Measurements from ENCODE around the gene SYCP2L.
"Not testable (repeated sequence)": the region's sequence is repeated elsewhere in the genome, so short reads cannot be mapped to it uniquely, and the experiment has no call there.

The SYCP2L gene

DNA sequence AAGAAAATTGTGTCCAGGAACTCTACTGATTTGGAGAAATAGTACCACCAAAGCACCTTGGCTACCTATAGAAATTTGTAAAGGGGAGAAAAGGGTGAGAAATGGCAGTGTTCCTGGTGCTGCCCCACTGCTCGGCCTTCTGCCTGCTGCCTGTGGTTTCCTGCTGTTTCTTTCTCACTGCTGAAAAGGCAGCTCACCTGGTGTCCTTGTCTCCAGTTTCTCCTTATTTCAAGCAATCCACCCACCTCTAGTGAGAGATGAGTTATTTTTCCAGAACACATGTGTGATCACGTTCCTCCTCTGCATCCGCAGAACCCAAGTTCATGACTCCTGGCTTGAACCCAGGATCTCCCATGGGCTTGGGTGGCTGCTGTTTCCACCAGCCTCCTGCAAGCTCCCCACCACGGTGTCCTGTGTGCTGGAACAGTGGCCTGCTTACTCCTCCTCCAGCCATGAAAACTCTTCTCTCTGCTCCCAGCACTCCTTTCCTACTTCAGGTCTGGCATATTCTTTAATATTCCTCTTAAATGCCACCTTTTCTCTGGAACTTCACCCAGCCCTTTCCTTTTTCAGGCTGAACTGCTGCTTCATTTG, 108.4 kb downstream of the SYCP2L start:
- DNase-seq (ENCODE audit: low read depth, low spot score), result no peak
- H3K27ac ChIP-seq, result no peak overlapping the region

DNA sequence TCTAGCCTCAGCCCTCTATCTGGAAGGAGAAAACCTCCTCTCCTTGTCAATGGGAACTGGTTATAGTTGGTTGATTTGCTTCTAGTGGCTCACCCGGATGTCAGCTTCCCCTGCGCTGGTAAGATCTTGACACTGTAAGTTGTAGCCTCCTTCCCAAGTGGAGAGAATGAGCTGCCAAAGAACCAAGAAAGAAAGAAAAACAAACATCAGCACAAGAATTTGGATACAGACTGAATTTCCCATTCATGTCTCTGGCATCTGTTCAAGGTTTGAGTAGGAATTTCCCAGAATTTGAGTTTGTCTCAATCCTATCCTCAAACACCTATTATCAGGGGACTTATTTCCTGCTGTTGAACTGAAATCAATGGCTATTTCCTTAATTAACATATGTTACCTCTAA, 113.1 kb downstream of the SYCP2L start:
- DNase-seq (ENCODE audit: low read depth, low spot score), result no peak

DNA sequence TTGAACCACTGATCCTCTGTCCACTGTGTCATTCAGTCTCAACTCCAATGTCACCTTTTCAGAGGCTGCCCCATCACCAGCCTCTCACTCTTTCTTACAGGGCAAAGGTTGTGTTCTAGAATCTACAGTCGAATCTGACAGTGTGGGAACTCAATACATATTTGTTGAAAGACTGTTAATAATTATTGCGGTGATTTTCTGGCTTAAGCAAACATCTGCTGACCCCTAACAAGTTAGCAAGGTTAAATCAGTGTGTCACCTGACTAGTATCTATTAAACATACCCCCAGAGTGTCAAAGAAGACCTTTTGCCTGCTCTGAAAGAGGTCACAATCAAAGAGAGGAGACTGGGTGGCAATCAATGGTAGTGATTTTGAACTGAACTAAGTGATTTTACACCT, 115.3 kb downstream of the SYCP2L start:
- no peak overlapping the region for H3K27ac ChIP-seq
- DNase-seq (ENCODE audit: low read depth, low spot score), result no peak

More for the DNA sequence above, 113.1 kb downstream of the SYCP2L start:
- no peak overlapping the region for H3K27ac ChIP-seq

DNA sequence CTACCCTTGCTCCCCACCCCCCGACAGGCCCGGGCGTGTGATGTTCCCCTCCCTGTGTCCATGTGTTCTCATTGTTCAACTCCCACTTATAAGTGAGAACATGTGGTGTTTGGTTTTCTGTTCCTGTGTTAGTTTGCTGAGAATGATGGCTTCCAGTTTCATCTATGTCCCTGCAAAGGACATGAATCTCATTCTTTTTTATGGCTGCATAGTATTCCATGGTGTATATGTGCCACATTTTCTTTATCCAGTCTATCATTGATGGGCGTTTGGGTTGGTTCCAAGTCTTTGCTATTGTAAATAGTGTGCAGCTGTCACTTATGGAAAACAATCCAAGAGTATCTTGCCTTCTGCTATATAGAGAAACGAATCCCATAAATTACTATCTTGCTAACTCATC, 116.4 kb downstream of the SYCP2L start:
- not testable (repeated sequence) for DNase-seq (ENCODE audit: low read depth, low spot score); H3K27ac ChIP-seq

DNA sequence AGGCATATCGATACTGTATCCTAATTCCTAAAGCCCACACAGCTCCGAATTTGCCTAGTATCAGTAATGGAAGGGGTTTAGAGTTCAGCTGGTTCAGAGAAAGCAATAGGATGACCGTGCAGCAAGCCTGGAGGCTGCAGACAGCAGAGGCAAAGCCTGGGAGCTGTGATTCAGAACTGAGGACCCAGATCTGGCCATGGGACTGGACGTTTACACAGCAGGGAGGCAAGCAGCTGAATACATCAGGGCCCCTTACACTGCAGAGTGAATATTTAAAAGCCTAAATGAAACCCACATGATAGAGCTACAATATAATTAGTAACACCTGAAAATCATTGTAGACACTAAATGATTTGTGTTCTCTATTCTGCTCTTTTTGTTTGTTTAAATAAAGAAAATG, 119.2 kb downstream of the SYCP2L start:
- no peak overlapping the region for H3K27ac ChIP-seq
- DNase-seq (ENCODE audit: low read depth, low spot score), result no peak

DNA sequence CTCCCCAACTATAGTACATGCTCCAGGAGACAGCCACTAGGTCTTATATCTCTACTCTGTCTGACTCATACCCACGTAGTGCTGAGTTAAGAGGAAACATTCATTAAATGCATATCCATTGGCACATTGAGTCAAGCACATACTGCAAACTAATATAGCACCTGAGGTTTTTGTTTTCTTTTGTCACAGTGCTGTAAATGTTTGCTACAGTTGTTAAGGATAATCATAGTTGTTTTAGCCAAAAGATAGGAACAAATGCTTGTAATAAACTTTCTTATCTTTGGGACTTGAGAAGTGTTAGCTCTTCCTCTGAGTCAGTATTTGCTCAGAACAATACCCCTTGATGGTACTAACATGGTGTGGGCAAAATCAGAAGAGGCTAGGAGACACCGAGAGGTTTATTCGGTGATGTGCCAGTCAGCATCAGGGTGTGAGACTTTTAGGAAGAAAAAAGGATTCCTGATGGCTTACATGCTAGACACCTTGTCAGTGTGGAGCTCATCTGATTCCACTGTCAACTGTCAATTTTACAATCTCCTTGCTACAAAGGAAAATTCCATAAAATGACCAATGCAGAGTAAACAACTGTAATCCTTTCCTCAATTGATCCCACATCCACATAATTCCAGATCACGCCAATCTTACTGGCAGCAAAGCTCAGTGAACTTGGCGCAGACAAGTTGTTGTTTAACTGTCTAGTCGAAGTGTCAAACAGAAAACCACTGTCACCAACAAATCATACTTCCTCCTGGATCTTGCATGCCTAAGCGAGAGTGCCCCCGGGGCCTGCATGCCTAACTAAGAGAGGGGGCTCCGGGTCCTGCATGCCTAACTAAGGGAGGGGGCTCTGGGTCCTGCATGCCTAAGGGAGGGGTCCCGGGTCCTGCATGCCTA, 121.1 kb downstream of the SYCP2L start:
- DNase-seq (ENCODE audit: low read depth, low spot score), result peak; percentile 24
- no peak overlapping the region for H3K27ac ChIP-seq

DNA sequence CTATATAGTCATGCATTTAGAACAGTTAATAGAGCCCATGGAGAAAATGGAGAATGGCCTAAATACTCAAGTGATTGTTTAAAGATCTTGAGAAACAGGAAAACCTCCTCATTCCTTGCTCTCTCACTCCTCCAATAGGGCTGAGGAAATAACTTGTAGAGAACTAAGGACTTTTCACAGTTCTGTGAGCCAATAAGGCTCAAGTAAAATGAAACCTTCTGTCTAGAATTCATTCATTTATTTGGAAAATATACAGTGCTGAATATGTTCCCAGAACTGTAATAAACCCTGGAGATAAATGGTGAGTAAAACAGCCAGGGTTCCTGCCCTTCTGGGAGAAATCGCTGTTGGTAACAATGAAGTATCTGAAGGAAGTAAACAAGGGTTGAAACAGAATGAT, 122.0 kb downstream of the SYCP2L start:
- no peak for DNase-seq (ENCODE audit: low read depth, low spot score)
- no peak overlapping the region for H3K27ac ChIP-seq

DNA sequence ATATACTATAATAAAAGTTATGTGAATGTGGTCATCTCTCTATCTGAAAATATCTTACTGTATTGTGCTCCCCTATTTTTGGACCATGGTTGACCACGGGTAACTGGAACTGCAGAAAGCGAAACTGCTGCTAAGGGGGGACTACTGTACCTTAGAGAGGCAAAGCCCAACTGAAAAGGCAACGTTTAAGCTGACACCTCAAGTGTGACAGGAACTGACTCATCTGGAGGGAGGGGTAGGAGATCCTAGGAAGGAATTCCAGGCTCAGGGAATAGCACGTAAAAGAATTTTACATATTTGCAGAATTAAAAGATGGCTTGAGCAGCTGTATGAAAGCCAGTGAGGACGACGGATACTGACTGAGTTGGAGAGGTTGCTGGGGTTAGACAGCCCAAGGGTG, 122.5 kb downstream of the SYCP2L start:
- H3K27ac ChIP-seq, result no peak overlapping the region
- DNase-seq (ENCODE audit: low read depth, low spot score), result no peak

DNA sequence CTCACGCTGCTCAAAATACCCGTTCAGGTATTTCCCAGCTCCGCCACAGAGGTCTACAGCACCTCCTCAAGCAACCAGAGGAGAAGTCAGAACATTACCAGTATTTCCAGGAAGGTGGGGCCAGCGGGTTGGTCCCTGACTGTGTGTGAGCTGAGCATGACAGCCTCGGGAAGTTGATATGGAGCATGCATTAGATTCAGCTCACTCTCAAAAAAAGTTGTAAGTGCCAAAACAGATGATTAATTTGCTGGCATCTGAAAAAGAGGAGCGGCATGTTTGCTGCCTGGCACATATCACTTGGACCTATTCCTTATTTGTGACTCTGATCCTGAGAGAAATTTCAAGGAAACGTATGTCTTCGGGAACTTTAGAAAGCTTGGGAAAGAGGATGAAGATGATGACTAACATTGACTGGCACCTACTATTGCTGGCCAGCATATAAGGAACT, 125.0 kb downstream of the SYCP2L start:
- no peak for DNase-seq (ENCODE audit: low read depth, low spot score)
- no peak overlapping the region for H3K27ac ChIP-seq

DNA sequence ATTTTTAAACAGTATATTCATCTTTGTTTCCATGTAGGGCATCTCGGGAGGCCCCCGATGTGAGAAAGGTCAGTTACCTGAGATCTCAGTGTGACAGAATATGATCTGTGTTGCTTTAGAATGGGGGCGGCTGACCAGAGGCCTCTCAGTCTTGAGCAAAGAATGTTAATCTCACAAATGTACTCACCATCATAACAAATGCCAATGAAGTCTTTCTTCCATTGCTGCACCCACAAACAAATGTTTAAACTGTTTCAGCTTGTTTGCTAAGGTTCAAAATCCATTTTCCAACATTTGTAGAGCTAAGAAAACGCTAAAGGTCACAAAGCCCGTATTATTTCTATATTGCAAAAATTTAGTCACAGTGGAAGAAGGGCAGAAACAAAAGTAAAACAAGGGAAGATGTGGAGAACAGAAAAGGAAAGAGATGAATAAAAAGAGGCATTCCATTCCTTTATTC, 125.5 kb downstream of the SYCP2L start:
- DNase-seq (ENCODE audit: low read depth, low spot score), result no peak
- H3K27ac ChIP-seq, result no peak overlapping the region

DNA sequence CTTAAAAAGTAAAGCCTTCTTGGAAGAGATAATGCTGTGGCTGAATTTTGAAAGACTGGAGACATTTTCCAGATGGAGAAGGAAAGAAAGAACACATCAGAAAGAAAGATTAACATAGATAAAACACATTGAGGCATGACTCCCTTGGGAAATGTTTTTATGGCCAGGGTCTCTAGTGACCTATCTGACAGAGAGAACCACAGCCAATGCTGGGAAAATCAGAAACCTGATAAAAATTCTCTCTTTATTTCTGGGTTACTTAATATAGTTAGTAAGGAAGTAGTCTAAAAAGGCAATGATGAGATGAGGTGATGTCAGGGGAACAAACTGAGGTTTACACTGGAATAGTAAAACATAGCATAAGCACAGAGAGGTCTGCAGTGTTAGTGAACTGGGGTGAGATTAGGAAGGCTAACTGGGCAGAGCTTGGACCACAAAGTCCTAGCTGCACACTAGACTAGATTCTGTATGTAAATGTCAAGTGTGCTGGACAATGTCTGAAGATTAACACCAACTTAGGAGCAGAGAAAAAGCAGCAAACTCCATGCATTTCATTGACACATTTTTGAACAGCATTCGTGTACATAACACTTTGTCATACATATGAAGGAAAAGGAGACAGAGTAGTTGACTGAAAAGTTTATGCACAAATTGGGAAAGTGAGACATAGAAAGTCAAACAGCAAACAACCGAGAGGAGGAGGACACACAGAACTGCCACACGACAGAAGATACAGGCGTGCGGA, 126.3 kb downstream of the SYCP2L start:
- DNase-seq (ENCODE audit: low read depth, low spot score), result no peak

DNA sequence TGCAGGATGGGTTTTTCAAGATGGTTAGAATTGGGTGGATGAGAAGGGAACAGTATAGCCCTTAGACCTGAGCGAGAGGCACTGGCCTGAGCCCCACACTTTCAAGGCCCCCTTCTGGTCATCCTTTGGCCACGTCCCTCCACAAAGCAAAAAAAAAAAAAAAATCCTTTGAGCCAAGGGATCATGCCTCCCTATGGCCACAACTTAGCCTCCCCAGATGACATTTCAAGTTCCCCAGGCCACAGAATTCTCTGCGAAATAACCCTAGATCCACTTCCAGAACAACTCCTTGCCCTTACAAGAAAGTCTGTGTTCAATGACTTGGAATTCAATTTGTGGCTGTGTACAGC, 126.8 kb downstream of the SYCP2L start:
- no peak overlapping the region for H3K27ac ChIP-seq
- DNase-seq (ENCODE audit: low read depth, low spot score), result no peak

More for the DNA sequence above, 126.3 kb downstream of the SYCP2L start:
- H3K27ac ChIP-seq, result no peak overlapping the region

DNA sequence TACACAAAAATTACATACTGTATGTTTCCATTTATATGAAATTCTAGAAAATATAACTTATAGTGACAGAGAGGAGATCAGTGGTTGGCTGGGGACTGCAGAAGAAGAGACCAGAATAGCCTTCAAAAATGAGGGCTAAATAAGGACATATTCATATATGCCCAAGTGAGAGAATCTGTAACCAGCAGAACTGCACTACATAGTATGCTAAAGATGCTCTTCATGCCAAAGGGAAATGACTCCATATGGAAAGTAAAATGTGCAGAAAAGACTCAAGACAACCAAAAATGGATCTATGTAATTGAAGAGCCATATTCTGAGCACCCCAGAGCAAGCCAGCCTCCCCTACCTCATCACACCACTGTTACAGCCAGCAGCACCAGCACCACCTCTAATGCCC, 128.2 kb downstream of the SYCP2L start:
- H3K27ac ChIP-seq, result no peak overlapping the region
- no peak for DNase-seq (ENCODE audit: low read depth, low spot score)

DNA sequence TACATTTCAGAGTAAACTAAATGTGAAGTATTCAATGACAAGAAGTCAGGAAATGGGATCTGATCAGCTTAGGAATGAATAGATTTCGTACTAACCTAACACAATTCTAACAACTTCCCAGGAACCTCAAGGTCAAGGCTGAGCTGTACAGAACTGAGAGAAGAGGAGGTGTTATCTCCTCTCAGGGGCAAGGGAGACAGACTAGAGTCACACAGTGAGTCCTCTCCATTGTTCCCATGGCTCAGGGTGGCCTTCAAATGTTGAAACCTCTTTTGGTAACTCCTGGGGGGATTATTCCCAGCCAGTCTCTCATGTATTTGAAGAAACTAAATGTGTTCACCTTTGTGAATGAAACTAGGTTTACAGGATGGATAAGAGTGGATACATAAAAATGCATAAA, 129.6 kb downstream of the SYCP2L start:
- no peak for DNase-seq (ENCODE audit: low read depth, low spot score)
- H3K27ac ChIP-seq, result no peak overlapping the region

DNA sequence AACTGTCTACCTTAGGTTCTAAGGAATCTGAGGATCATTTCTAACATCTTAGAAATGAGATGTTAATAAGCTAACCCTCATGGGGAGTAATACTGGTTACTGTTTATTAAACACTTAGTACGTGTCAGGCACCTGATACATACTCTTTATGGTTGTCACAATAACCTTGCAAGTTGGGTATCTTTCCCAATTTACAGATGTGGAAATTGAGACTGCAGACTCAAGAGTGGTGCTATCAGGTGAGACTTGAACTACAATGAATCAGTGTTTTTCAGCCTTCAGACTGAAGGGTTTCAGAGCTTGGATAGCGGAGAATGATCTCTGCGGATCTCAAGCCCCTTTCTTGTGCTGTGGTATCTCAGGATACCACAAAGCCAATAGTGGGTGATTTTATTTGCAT, 130.2 kb downstream of the SYCP2L start:
- DNase-seq (ENCODE audit: low read depth, low spot score), result no peak
- no peak overlapping the region for H3K27ac ChIP-seq

DNA sequence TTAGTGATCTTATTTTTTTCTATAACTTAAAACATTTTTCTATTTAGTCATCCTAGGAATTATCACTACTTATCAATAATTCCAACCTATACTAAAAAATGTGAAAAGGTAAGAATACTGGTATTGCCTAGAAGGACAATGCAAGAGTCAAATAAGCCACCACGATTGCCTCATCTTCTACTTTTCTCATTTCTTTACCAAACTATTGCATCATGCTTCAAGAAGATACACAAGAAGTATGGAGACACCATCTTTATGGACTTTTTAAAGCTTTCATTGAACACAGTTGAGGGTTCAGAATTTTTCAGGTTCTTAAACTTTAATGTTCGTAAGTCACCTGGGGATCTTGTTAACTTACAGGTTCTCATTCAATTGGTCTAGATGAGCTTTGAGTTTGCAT, 131.4 kb downstream of the SYCP2L start:
- H3K27ac ChIP-seq, result no peak overlapping the region
- no peak for DNase-seq (ENCODE audit: low read depth, low spot score)

DNA sequence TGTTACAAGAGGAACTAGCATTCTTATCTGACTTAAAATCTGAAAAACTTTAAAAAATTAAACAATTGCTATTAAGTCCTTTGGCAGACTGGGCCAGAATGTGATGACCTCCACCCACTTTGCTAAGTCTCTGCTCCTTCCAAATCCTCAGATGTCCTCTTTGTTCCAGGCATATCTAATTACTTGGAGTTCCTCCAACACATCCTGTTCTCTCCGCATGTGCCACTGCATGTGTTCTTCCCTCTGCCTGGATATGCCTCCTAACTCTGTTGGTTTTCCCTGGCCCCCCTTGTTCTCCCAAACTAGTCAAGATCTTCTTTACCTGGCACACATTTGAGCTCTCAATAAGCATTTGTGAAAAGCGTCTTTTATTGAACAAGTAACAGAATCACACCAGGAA, 134.2 kb downstream of the SYCP2L start:
- DNase-seq (ENCODE audit: low read depth, low spot score), result no peak
- no peak overlapping the region for H3K27ac ChIP-seq

DNA sequence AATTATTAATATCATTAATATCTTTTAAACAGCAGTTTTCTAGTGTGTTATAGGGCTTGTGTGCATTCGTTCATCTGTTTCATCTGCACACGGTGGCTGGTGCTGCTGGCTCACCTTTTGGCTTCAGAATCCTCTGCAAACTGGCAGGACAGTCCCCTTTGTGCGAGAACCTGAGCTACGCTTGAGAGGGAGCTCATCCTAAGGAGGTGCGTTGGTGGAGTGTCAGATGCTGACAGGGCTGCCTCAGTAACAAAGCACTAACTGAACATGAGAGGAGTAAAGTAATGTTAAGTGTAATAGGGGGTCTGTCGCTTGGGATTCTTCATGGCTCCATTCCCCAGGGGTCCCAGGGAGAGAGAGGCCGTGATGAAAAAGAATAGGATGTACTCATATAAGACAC, 134.9 kb downstream of the SYCP2L start:
- no peak overlapping the region for H3K27ac ChIP-seq
- DNase-seq (ENCODE audit: low read depth, low spot score), result no peak

DNA sequence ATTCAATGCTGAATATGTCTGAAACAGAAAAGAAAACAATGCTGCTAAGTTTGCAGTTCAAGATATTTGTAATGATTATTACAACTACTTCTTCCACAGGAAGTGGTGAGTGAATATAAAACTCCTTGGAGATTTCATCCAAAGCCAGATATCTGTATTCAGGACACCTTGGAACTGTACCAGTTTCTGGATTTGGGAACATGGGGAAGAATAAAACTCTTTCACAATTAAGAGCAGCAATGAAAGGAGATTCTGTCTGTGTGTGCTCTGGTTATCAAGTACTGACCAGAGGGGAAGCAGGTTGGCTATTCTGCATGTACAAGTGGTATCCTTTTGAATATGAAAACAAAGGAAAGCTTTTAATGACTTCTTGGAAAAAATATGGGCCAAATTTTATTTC, 136.2 kb downstream of the SYCP2L start:
- DNase-seq (ENCODE audit: low read depth, low spot score), result no peak
- H3K27ac ChIP-seq, result no peak overlapping the region
